HG03135 (cell line): ENCODE results near the gene KCTD20.

Source experiments
- ATAC-seq: cut with Tn5 transposase; IDR thresholded peaks from one replicate; pipeline ENCODE4 v1.9.1; 2021; ENCODE audit warnings: mild to moderate bottlenecking, moderate library complexity; ENCODE audit not compliant: unreplicated experiment

KCTD20 gene

DNA sequence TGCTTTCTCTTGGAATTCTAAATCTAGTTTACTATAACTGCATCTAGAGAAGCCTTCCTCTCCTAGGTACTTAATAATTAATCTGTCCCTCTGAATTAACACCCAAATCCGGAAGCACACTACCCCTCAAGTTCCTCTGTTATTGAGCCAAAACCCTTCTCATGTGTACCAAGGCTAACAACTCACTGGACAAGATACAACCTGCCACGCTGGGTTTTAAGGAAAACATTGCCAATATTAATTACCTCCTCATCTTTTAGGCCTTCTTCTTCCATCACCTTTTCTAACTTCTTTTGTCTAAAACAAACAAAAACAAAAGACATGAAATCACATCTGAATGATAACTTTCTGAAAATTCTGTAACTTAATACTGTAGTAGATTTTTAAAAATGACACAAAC lies 82.5 kb downstream of the KCTD20 start:
- ATAC-seq, result no peak

DNA sequence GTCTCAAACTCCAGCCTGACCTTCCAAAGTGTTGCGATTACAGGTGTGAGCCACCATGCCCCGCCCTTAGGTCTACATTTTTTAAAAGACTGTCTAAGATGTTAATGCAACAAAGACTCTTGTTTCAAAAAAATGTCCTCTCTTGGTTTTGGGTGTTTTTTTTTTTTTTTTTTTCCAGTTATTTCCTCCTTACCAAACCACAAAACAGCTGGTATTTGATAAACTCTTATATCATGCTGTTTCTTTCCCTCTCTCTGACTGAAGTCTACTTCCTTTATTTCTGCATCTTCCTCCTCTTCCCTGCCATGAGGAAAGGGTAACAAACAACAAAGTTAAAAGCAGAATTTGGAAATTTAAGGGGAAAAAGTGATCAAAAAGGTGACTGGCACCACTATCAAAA lies 83.3 kb downstream of the KCTD20 start:
- ATAC-seq, result no peak

- no peak for ATAC-seq
These were observed 90.5 kb downstream of the KCTD20 start for GRCh38 chr6:36533321-36533720.

GRCh38 chr6:36536873-36537547 lies 94.2 kb downstream of the KCTD20 start:
- ATAC-seq, result no peak

GRCh38 chr6:36539814-36540568 lies 97.2 kb downstream of the KCTD20 start:
- no peak for ATAC-seq
